HepG2 (cell line): ENCODE data around the gene PPP4R3A. TPM values are rescaled to one million over a fixed set of nuclear protein-coding genes. Genes with fewer than 3 reads are reported as not detected.

Experiments used
- ARID5B ChIP-seq: IDR thresholded peaks from 2 replicates; pipeline ENCODE4 v1.4.0; 2020; ENCODE audit warnings: mild to moderate bottlenecking, missing genetic modification reagents
- FLYWCH1 ChIP-seq: sonication (generic); formaldehyde crosslinking; IDR thresholded peaks from 2 replicates; pipeline ENCODE4 v1.8.1; 2023; ENCODE audit warnings: mild to moderate bottlenecking, missing genetic modification reagents
- FOXO1 ChIP-seq: sonication (generic); formaldehyde crosslinking; IDR thresholded peaks from 2 replicates; pipeline ENCODE4 v1.4.0; 2020; ENCODE audit warnings: missing genetic modification reagents
- IRF2 ChIP-seq: IDR thresholded peaks from 2 replicates; pipeline ENCODE4 v1.6.1; 2018; ENCODE audit warnings: missing genetic modification reagents, missing compliant biosample characterization
- MLXIP ChIP-seq: sonication (generic); formaldehyde crosslinking; IDR thresholded peaks from 2 replicates; pipeline ENCODE4 v1.9.0; 2021; ENCODE audit warnings: missing genetic modification reagents, borderline replicate concordance
- MYC ChIP-seq: sonication (generic); formaldehyde crosslinking; IDR thresholded peaks from 2 replicates; pipeline ENCODE4 v1.9.0; 2021; ENCODE audit warnings: missing genetic modification reagents, borderline replicate concordance
- NAIF1 ChIP-seq: sonication (generic); formaldehyde crosslinking; IDR thresholded peaks from 2 replicates; pipeline ENCODE4 v1.5.0; 2020; ENCODE audit warnings: mild to moderate bottlenecking, missing genetic modification reagents, borderline replicate concordance
- PITX1 ChIP-seq: sonication (generic); formaldehyde crosslinking; IDR thresholded peaks from 2 replicates; pipeline ENCODE4 v1.5.1; 2020; ENCODE audit warnings: mild to moderate bottlenecking, missing genetic modification reagents
- RARG ChIP-seq: sonication (generic); formaldehyde crosslinking; IDR thresholded peaks from 2 replicates; pipeline ENCODE4 v1.4.0; 2020; ENCODE audit warnings: low read depth, mild to moderate bottlenecking, missing genetic modification reagents
- RERE ChIP-seq: IDR thresholded peaks from 2 replicates; pipeline ENCODE4 v1.6.1; 2016; ENCODE audit warnings: low read depth, missing genetic modification reagents, missing compliant biosample characterization
- ZBTB7A ChIP-seq: sonication (generic); formaldehyde crosslinking; IDR thresholded peaks from 2 replicates; pipeline ENCODE4 v1.8.0; 2022; ENCODE audit warnings: mild to moderate bottlenecking, missing genetic modification reagents
- ZFYVE20 ChIP-seq: sonication (generic); formaldehyde crosslinking; IDR thresholded peaks from 2 replicates; pipeline ENCODE4 v1.8.0; 2023; ENCODE audit warnings: low read depth, mild to moderate bottlenecking, moderate library complexity, missing genetic modification reagents, borderline replicate concordance
- ZNF101 ChIP-seq: sonication (generic); formaldehyde crosslinking; IDR thresholded peaks from 2 replicates; pipeline ENCODE4 v1.4.0; 2020; ENCODE audit warnings: mild to moderate bottlenecking, low read depth, missing genetic modification reagents, borderline replicate concordance
- ZNF331 ChIP-seq: sonication (generic); formaldehyde crosslinking; IDR thresholded peaks from 2 replicates; pipeline ENCODE4 v1.4.0; 2020; ENCODE audit warnings: missing genetic modification reagents
- ZSCAN5A ChIP-seq: sonication (generic); formaldehyde crosslinking; IDR thresholded peaks from 2 replicates; pipeline ENCODE4 v1.8.0; 2022; ENCODE audit warnings: mild to moderate bottlenecking, missing genetic modification reagents, borderline replicate concordance
- polyA plus RNA-seq, 8 experiments: library from polyadenylated mRNA; depleted of rRNA in 3 of 8; stranded (reverse) in 7 of 8; unstranded in 1 of 8; fragments of >200 nt; fragmentation: Illumina TruSeq in 4 of 8; extraction: Trizol in 4 of 8; gene quantifications; 2 replicates each; pipeline versions ENCODE4 v1.2.1 to v1.2.3, GENCODE V29; 2011 to 2016; ENCODE audit warnings: low read depth in 4 of 8, missing spikeins in 1 of 8, mixed read lengths in 1 of 8; ENCODE audit not compliant: insufficient read depth in 1 of 8
- total RNA-seq, 5 experiments: library from RNA; depleted of rRNA; stranded (reverse); fragments of >200 nt; fragmentation: Illumina TruSeq; extraction: Trizol; gene quantifications; 2 replicates each; pipeline ENCODE4 v1.2.3, GENCODE V29; 2016; ENCODE audit warnings: low read depth in 1 of 5

PPP4R3A gene
- total and polyA plus RNA-seq, 2 of the 13 experiments (the other 11 are each of a cell fraction or from before 2014, with no cell fraction given): 22.5 to 57.4 TPM

- TF ChIP-seq MLXIP (CRISPR knock-in tag): no peak
- peak; percentile 2; the same call in 1 of the 2 replicates for TF ChIP-seq ZNF331 (CRISPR knock-in tag)
- TF ChIP-seq RARG (CRISPR knock-in tag): peak; percentile 67; the same call in 1 of the 2 replicates
- no peak for TF ChIP-seq NAIF1
- TF ChIP-seq ARID5B (CRISPR knock-in tag): no peak
- no peak for TF ChIP-seq ZNF101
- TF ChIP-seq IRF2 (CRISPR knock-in tag): no peak
- peak; percentile 76; the same call in 1 of the 2 replicates for TF ChIP-seq ZSCAN5A (CRISPR knock-in tag)
- TF ChIP-seq MYC (CRISPR knock-in tag): peak; percentile 11
- TF ChIP-seq FOXO1 (CRISPR knock-in tag): no peak
- no peak for TF ChIP-seq RERE (CRISPR knock-in tag)
- TF ChIP-seq FLYWCH1: no peak
- no peak for TF ChIP-seq PITX1 (CRISPR knock-in tag)
- no peak for TF ChIP-seq ZFYVE20 (CRISPR knock-in tag)
- peak; percentile 61; the same call in 1 of the 2 replicates for TF ChIP-seq ZBTB7A (CRISPR knock-in tag)
These were observed 91.6 kb downstream of the PPP4R3A start (continued) for GRCh38 chr14:91418387-91419043.
